ENCODE measurements around the gene GALNS. TPM values are rescaled to one million over a fixed set of nuclear protein-coding genes. Genes with fewer than 3 reads are reported as not detected.

Gene GALNS
- total and polyA plus RNA-seq, 11 donors, result 10.7 to 22.7 (median 14.1) TPM

DNA sequence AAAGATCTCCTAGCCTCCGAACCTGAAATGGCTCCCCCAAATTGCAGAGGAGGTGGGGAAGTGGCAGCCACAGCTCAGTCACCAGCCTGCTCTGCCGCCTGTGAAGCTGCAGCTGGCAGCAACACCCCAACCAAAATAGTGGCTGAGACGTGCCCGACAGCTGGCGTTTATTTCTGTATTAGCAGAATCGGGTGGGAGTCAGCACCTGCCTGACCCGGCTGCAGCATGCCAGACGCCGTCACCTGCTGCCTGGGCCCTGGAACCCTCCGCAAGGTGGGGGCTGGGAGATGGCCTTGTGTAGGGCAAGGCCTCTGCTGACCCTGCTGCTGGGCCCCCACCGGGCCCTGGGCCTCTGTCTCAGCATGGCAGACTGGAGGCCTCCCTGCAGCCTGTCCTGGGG, 27.2 kb upstream of the GALNS start:
- Histone ChIP-seq H3K9me3 (no peaks in the 10 kb centered on the region), H3K4me1 (peaks cover 0 to 47% (median 28%) of the 10 kb centered on the region in 12 donors), H3K36me3 (peaks cover 0 to 63% (median 34%) of the 10 kb centered on the region in 9 donors), H3K4me3 (no peak overlapping the region), H3K27ac (no peak overlapping the region), H3K27me3 (peaks cover 0 to 11% (median 0%) of the 10 kb centered on the region in 9 donors)
- no peak for ATAC-seq
- no peak for DNase-seq
- intact Hi-C loops (cut with DNase I), result no loop called here
- WGBS, 4 donors, result 76 to 85% (median 79%) methylated on average over 11 of the region's 11 CpGs
- TF ChIP-seq, protein P1, sequence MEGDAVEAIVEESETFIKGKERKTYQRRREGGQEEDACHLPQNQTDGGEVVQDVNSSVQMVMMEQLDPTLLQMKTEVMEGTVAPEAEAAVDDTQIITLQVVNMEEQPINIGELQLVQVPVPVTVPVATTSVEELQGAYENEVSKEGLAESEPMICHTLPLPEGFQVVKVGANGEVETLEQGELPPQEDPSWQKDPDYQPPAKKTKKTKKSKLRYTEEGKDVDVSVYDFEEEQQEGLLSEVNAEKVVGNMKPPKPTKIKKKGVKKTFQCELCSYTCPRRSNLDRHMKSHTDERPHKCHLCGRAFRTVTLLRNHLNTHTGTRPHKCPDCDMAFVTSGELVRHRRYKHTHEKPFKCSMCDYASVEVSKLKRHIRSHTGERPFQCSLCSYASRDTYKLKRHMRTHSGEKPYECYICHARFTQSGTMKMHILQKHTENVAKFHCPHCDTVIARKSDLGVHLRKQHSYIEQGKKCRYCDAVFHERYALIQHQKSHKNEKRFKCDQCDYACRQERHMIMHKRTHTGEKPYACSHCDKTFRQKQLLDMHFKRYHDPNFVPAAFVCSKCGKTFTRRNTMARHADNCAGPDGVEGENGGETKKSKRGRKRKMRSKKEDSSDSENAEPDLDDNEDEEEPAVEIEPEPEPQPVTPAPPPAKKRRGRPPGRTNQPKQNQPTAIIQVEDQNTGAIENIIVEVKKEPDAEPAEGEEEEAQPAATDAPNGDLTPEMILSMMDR (IDR thresholded peaks at IDR 0.05), result no peak
- TF ChIP-seq POLR2A (IDR thresholded peaks at IDR 0.05), result no peak

DNA sequence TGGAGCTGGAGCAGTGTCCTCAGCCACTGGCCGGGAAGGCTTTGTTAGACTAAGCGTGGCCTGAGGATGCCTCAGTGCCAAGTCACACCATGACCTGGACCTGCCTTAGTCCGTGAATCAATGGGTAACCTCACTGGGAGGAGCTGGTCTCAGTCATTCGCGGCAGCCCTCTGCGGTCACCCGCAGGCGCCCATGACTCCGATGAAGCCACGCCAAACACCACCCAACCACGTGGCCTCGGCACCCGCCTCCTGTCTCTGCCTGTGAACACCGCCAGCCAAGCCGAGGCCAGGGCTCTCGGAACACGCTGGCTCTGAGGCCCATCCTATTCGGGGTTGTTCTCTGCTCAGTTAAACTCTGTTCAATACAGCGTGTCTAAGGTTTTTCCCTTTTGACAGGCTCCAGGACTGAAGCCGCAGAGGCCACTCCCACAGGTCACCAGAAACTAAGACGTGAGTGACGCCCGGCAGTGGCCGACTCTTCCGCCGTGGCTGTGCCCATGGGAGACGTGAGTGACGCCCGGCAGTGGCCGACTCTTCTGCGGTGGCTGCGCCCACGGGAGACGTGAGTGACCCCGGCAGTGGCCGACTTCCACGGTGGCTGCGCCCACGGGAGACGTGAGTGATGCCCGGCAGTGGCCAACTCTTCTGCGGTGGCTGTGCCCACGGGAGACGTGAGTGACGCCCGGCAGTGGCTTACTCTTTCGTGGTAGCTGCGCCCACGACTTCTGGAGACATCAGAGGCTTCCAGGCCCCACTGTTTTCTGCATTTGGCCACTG, 26.6 kb upstream of the GALNS start:
- peaks cover 0 to 66% (median 41%) of the 10 kb centered on the region in 9 donors for H3K36me3 ChIP-seq
- DNase-seq (no peak), ATAC-seq (no peak)
- H3K27me3 ChIP-seq, result peaks cover 0 to 11% (median 0%) of the 10 kb centered on the region in 9 donors
- H3K4me3 ChIP-seq, result no peak overlapping the region
- TF ChIP-seq, protein P1 (IDR thresholded peaks at IDR 0.05), result no peak
- no peak for TF ChIP-seq POLR2A (IDR thresholded peaks at IDR 0.05)
- H3K27ac ChIP-seq, result no peak overlapping the region
- H3K4me1 ChIP-seq, result peaks cover 0 to 41% (median 24%) of the 10 kb centered on the region in 12 donors
- intact Hi-C loops (cut with DNase I), result no loop called here
- no peaks in the 10 kb centered on the region for H3K9me3 ChIP-seq
- WGBS, 4 donors, result 95 to 96% (median 96%) methylated on average over 44 to 49 of the region's 49 CpGs

DNA sequence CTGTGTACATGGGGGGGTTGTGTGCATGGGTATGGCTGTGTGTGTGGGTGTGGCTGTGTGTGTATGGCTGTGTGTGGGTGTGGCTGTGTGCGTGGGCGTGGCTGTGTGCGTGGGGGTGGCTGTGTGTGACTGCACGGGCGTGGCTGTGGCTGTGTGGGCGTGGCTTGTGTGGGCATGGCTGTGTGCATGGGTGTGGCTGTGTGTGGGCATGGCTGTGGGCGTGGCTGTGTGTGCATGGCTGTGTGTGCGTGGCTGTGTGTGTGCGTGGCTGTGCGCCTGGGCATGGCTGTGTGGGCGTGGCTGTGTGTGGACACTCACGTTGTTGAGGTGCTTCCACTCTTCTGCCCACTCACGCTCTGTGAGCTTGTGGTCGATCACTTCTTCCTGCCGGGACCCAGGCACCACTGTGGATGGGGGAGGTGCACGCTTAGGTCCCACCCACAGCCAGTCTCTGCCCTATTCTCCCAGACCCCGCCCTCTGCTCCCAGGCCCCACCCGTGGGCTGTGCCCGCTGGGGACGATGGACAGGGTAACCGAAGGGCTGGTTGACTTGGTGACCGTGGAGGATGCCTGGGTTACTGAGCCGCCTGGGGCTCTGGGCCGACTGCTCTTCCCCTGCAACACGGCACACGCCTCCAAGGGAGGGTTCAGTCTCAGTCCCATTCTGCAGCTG, 25.7 kb upstream of the GALNS start:
- no peak overlapping the region for H3K4me3 ChIP-seq
- DNase-seq, result no peak
- no peak overlapping the region for H3K27ac ChIP-seq
- H3K27me3 ChIP-seq, result peaks cover 0 to 11% (median 0%) of the 10 kb centered on the region in 9 donors
- intact Hi-C loops (cut with DNase I), result no loop called here
- whole genome bisulfite sequencing, 4 donors, result 86 to 88% (median 87%) methylated on average over 26 of the region's 26 CpGs
- TF ChIP-seq POLR2A (IDR thresholded peaks at IDR 0.05), result no peak
- TF ChIP-seq, protein P1 (IDR thresholded peaks at IDR 0.05), result no peak
- H3K9me3 ChIP-seq, result no peaks in the 10 kb centered on the region
- ATAC-seq, result no peak
- peaks cover 0 to 34% (median 16%) of the 10 kb centered on the region in 12 donors for H3K4me1 ChIP-seq
- H3K36me3 ChIP-seq, result peaks cover 0 to 68% (median 42%) of the 10 kb centered on the region in 9 donors

- TF ChIP-seq, protein P1 (IDR thresholded peaks at IDR 0.05), result no peak
- intact Hi-C loops (cut with DNase I), result no loop called here
- Histone ChIP-seq H3K4me3 (no peak overlapping the region), H3K27ac (no peak overlapping the region), H3K9me3 (no peaks in the 10 kb centered on the region), H3K4me1 (peaks cover 0 to 30% (median 11%) of the 10 kb centered on the region in 12 donors), H3K36me3 (peaks cover 0 to 68% (median 46%) of the 10 kb centered on the region in 9 donors), H3K27me3 (peaks cover 0 to 11% (median 0%) of the 10 kb centered on the region in 9 donors)
- WGBS, 4 donors, result 78 to 84% (median 80%) methylated on average over 22 to 27 of the region's 27 CpGs
- ATAC-seq, result no peak
- DNase-seq, result no peak
These were observed 25.1 kb upstream of the GALNS start for GRCh38 chr16:88881675-88882357.

Data from heart left ventricle (tissue), 16 donors.